Stromal cell of bone marrow (primary cell): Measurements from ENCODE around the gene KRTAP10-12.
"Not testable (repeated sequence)": the region's sequence is repeated elsewhere in the genome, so short reads cannot be mapped to it uniquely, and the experiment has no call there.

ENCODE experiments used
- DNase-seq: peaks from one replicate; pipeline ENCODE4 v3.0.0-alpha.2; 2012; ENCODE audit warnings: low read depth

KRTAP10-12 gene

GRCh38 chr21:44697172-44697810 lies at the start of gene KRTAP10-12:
TSS of gene KRTAP10-12 (plus strand) at chr21:44697172. CDS start at chr21:44697202, 30 bp downstream.
- DNase-seq, result not testable (repeated sequence)

DNA sequence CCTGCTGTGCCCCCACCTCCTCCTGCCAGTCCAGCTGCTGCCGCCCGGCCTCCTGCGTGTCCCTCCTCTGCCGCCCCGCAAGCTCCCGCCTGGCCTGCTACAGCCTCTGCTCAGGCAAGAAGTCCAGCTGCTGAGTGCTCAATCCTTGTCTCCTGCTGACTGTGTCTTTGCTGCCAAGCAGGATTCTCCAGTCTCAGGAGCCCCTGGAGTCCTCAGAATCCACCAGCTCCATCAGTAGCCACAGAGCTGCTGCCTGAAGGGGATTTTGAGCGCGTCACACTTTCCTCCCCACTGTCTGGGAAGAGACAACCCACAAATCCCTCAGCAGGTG lies 49.8 kb upstream of the KRTAP10-12 start:
- no peak for DNase-seq

DNA sequence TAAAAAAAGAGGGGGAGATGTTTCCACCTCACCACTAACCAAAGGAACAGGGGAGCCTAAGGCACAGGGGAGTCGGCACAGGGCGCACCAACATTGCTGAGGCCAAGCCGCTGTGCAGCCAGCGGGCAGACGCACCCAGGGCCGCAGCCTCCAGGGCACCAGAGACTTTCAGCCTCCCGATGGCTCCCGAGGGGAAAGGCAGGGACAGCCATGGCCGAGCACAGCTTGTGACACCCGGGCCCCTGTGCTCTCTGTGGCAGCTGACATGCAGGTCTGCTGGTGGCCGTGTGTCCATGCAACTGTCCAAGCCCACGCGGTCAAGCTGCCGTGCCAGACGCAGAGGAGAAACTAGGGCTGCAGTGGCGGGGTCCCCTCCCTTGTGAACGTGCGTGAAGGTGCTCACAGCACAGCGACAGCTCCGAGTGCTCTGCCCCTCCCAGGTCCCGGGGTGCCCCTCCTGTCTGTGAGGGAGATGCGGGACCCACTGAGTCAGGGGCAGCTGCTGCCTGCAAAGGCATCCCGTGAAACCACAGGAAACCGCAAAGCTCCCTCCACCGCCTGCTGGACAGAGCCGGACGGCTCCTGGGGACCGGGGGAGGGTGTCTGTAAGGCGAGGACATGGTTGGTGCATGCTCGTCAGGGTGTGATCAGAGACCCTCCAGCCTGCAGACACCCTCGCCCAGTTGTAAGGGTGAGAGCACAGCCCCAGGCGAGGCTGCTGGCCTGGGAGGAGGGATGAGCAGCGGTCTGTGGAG lies 48.2 kb upstream of the KRTAP10-12 start:
- no peak for DNase-seq

GRCh38 chr21:44649521-44650100 lies 47.4 kb upstream of the KRTAP10-12 start:
- DNase-seq, result no peak

GRCh38 chr21:44650265-44650972 lies 46.6 kb upstream of the KRTAP10-12 start:
- DNase-seq, result no peak

- no peak for DNase-seq
Observed at GRCh38 chr21:44650973-44651675, 45.8 kb upstream of the KRTAP10-12 start.

- DNase-seq, result no peak
Observed at GRCh38 chr21:44653123-44653522, 43.8 kb upstream of the KRTAP10-12 start.

DNA sequence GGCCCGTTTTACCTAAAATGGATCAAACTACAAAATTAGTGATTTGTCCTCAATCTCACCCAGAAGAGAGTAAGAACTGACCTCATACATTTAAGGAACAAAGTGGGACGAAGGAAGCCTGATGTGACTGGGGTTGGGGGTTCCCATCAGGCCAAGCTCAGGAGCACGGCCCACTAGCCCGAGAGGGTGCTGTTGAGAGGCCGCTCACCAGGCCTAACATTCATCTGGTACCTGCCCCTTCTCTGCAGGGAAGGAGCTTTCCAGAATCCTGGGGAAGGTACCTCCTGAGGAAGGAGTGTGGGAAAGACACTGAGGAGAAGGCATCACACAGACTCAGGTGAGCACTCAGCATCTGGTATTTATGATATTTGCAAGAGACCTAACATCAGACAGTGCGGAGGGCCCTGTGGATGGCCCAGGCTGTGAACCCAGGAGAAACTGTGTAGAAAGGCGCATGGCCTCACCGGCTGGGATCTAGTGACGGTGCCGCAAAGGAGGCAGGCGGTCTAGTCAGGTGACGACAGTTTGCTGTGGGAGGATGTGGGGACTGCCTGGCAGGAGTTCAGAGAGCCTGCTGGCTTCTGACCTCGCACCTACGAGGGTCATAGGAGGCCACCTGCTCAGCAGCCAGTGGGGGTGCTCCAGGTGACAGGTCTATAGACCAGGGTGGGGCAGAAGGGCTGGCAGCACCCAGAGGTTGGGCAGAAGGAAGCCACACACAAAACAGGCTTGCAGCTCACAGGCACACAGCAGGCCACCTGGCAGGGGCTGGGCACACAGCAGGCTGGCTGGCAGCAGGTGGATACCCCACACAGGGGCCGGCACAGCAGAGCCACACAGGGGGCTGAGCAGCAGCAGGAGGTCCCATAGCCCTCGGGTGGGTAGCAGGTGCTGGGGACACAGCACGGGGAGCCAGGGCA lies 43.1 kb upstream of the KRTAP10-12 start:
- DNase-seq, result no peak

DNA sequence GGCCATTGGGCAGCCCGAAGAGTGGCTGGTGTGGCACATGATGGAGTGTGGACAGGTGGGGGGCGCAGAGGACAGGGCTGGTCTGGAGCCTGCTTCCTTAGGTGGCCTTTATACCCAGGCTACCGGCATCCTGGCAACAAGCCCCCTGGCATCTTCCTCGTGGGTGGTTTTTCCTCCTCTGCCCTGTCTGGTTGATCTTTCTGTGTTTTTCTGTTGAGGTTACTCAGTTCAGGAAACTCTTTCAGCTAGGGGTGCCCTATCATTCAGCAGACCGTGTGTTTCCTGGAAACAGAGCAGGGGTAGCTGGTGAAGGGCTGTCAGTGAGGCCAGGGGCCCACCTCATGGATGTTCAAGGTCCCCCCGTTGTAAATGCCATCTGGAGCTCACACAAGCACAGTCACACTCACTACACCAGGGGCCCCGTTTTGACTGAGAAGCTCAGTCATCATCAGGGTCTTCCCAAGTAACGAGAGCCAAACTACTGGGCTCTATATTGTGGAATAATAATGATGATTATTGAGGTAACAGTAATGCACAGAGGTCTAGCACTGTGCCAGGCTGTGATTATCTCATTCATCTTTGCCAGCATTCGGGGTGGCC lies 42.3 kb upstream of the KRTAP10-12 start, which contains the start of gene KRTAP12-4:
Gene KRTAP12-4 (minus strand): TSS at position 84 of the 600 bp plus-strand sequence. CDS start 45 bp downstream, at position 39.
- DNase-seq, result no peak

DNA sequence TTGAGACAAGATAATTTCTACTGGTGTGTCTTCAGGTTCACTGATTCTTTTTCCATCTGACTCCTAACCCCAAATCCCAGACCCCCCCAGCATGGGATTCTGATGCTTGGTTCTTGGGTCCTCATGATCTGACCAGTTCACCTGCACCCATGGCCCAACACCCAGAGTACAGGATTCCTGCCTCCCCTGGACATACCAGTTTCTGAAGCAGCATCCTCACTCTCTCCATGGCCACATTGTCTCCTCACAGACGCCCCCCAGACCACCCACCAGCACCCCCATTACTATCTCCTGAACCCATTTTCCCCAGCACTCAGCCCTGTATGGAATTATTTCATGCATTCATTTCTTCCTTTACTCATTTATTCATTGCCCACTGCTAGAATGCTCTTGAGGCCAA lies 40.1 kb upstream of the KRTAP10-12 start:
- DNase-seq, result no peak

- no peak for DNase-seq
Observed at GRCh38 chr21:44657635-44658540, 39.1 kb upstream of the KRTAP10-12 start, which contains the start of gene KRTAP12-3. TSS of gene KRTAP12-3 (plus strand) at chr21:44657932. CDS start at chr21:44657980, 48 bp downstream.

DNA sequence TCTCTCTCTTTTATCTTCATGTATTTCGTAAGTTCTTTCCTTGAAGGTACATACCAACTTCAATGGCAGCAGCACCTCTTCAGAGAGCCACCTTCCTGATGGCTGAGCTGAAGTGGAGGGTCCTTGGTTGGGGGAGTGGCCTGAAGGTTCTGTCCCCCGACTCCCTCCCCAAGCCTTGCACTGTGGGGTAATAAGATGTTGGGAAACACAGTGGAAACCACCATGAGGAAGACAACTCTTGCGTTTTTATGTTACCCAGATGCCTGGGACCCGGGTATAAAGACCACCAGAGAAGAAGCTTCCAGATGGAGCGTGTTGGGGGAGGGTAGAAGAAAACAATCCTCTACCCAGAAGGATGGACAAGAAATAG lies 38.4 kb upstream of the KRTAP10-12 start:
- DNase-seq, result no peak

DNA sequence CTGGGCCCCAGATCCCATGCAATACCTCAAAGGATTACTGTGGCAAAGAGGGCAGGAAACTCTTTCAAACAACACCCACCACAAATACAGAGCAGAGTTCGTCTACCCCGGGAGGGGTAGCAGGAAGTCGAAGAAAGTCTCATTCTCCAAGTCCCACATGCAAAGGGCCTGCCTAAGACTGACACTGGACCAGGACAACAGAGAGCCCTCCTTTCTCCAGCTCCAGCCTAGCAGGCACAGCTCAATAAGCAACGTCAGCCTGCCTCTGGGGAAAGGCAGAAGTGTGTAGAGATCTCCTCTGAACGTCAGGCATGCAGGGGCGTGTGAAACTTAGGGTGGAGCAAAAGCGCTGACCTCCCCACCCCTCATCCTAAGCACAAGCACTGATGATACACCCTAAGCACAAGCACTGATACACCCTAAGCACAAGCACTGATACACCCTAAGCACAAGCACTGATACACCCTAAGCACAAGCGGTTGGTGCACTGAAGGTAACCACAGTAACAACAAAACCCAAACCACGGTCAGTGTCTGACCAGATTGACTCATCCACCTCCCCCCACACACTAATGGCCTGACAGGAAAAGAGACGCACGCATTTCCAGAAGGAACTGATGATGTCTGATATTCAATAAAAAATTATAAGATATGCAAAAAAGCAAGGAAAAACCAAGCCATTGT lies 37.9 kb upstream of the KRTAP10-12 start:
- DNase-seq, result no peak

GRCh38 chr21:44661567-44661966 lies 35.4 kb upstream of the KRTAP10-12 start:
- not testable (repeated sequence) for DNase-seq

- DNase-seq, result no peak
Observed at GRCh38 chr21:44664691-44665090, 32.3 kb upstream of the KRTAP10-12 start.

DNA sequence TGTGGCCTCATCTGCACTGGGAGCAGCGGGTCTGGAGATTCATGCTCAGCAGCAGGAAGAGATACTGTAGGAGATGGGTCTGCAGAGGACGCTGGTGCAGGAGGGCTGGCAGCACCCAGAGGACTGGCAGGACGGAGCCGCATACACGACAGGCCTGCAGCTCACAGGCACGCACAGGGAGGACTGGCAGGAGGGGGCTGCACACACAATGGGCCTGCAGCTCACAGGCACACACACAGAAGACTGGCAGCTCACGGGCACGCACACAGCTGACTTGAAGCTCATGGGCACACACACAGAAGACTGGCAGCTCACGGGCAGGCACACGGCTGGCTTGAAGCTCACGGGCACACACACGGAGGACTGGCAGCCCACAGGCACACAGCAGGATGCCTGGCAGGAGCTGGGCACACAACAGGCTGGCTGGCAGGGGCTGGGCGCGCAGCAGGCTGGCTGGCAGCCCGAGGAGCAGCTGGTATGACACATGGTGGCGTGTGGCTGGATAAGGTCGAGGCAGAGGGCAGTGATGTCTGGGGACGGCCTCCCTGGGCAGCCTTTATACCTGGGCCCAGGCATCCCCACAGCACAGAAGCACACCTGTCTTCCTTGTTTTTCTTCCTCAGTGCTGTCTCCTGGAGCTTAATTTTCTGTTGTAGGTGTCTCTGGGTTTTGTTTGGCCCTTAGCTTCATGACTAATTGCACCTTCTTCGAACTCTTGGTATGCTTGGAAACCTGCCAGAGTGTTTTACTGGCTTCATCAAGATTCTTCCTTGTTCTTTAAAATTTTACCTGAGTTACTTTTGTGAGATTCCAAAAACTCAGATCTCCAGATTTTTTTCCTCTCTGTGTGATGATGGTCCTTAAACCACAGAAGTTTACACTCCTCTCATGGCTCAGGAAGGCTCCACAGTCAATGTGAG lies 30.3 kb upstream of the KRTAP10-12 start, which contains the start of gene KRTAP12-2:
Gene KRTAP12-2 (minus strand): TSS at position 527 of the 920 bp plus-strand sequence. CDS start 41 bp downstream, at position 486.
- no peak for DNase-seq

DNA sequence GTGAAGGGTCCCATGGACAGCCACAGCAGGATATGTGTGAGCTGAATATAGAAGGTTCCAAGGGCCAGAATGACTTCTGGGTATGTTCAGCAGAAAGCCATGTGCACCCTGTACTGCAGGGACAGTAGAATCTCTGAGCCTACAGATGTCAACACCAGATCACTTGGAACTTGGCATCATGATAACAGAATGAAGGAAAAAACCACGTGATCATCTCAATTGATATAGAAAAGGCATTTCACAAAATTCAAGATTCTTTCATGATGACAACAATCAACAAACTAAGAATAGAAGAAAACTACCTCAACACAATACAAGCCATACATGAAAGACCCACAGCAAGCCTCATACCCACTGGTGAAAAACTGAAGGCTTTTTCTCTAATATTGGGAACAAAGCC lies 29.4 kb upstream of the KRTAP10-12 start:
- DNase-seq, result no peak
